Limb (tissue), 2 donors: ENCODE measurements around the gene SMARCB1.
A peak's percentile ranks its signal among the peaks of the same experiment; 100 is the strongest.

Source experiments
- DNase-seq, 2 donors: peaks; one replicate each; pipeline ENCODE4 v3.0.0-alpha.2; 2016; ENCODE audit errors: extremely low spot score in 2 of 2

SMARCB1 gene

GRCh38 chr22:23803001-23803819, 16.4 kb downstream of the SMARCB1 start:
- DNase-seq: no peak

GRCh38 chr22:23804781-23805291, 18.1 kb downstream of the SMARCB1 start:
- DNase-seq: no peak

- DNase-seq: no peak
Measured at GRCh38 chr22:23806837-23807236, 20.1 kb downstream of the SMARCB1 start.

- no peak for DNase-seq
Measured at GRCh38 chr22:23812378-23812777, 25.6 kb downstream of the SMARCB1 start.

GRCh38 chr22:23815541-23816155, 28.9 kb downstream of the SMARCB1 start:
- no peak for DNase-seq

- DNase-seq: peak in 1 of 2 donors; percentile 20
Measured at GRCh38 chr22:23816156-23816976, 29.6 kb downstream of the SMARCB1 start.

- no peak for DNase-seq
Measured at GRCh38 chr22:23817146-23817545, 30.4 kb downstream of the SMARCB1 start.

GRCh38 chr22:23818541-23818940, 31.8 kb downstream of the SMARCB1 start:
- no peak for DNase-seq

- no peak for DNase-seq
Measured at GRCh38 chr22:23820748-23821211, 34.0 kb downstream of the SMARCB1 start.

GRCh38 chr22:23822101-23822671, 35.4 kb downstream of the SMARCB1 start:
- DNase-seq: peak in 1 of 2 donors; percentile 24

GRCh38 chr22:23823331-23823791, 36.6 kb downstream of the SMARCB1 start:
- DNase-seq: no peak

GRCh38 chr22:23824476-23825245, 37.9 kb downstream of the SMARCB1 start:
- DNase-seq: no peak

GRCh38 chr22:23825246-23825905, 38.6 kb downstream of the SMARCB1 start:
- no peak for DNase-seq

GRCh38 chr22:23826510-23827350, 40.0 kb downstream of the SMARCB1 start:
- peak in 1 of 2 donors; percentile 30 for DNase-seq

- no peak for DNase-seq
Measured at GRCh38 chr22:23827351-23827995, 40.7 kb downstream of the SMARCB1 start.

- no peak for DNase-seq
Measured at GRCh38 chr22:23828800-23829680, 42.3 kb downstream of the SMARCB1 start.

GRCh38 chr22:23829845-23830372, 43.1 kb downstream of the SMARCB1 start:
- peak in 1 of 2 donors; percentile 73 for DNase-seq
